G401.6 (cell line): ENCODE measurements around the gene RNPEPL1.

Experiments used
- FAIRE-seq: peaks from 2 replicates; lab custom pipeline; 2012; peaks lifted over from hg19 to GRCh38; lab: Jason Lieb, UNC

Gene RNPEPL1

DNA sequence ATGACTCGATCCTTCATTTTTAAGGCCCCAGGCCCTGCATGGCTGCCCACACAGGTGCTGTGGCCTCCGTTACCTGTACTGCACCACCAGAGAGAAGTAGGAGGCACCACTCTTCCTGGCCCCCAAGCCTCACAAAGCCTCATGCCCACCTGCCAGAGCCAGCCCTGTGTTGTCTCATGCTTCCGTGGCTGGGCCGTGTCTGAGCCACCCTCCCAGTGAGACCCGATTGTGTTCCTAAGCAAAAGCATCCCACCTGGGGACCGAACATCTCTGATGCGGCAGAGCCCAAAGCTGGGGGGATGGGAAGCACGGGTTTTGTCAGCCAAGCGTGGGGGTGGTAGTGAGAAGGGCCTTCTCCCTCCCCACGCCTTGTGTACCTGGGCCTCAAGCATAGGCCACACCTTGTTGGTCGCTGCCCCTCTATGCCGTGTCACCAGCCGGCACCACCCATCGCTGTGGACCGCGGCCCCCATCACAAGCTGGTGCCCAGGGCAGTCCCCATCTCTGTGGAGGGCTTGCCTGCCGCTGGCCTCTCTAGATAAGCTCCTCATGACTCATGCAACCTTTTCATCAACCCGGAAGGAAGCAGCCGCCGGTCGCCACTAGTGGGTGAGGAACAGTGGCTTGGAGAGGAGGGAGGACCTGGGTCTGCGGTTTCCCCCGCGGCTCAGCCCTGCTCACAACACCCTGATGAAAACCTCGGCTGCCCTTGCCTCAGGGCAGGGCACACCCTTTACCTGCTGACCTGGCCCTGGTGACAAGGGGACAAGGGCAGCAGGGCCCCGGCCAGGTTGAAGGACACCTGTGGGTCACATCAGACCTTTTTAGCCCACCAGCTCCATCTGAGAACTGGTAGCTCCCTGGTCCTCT lies 2.7 kb upstream of the RNPEPL1 start:
- no peak for FAIRE-seq

- FAIRE-seq = no peak
Measured at GRCh38 chr2:240566203-240567136, 1.8 kb upstream of the RNPEPL1 start.

DNA sequence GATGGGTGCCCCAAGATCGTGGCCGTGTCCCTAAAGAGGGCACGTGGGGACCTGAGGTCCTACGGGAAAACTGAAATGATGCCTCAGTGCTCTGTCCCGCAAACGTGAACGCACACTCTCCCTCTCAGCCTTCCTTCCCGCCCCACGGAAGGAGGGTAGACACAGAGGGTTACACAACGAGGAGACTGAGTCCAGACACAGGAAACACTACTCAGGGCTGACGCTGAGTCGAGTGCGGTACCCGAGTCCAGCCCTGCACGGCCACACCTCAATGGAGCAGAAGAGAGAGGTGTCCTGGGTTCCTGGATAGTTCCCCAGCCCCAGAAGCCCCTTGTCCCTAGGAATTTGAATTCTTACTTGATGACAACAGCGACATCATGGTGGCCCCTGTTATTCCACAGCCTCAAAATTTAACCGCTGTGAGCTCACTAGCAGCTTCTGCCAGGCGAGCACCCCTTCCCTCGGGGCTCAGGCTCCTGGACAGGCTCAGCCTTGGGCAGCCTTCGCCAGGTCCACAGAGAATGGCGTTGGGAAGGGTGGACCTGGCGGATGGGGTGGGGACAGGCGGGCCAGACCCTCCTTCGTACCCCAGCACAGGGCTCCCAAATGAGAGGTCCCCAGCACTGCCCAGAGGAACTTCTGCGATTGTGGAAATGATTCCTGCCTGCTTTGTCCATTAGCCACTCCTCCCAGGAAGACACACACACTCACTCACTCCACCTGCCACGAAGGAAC lies 980 bp upstream of the RNPEPL1 start:
- FAIRE-seq = no peak

GRCh38 chr2:240568678-240569522 lies 616 bp downstream of the RNPEPL1 start:
- FAIRE-seq = no peak

GRCh38 chr2:240569523-240569997 lies 1.3 kb downstream of the RNPEPL1 start:
- no peak for FAIRE-seq

DNA sequence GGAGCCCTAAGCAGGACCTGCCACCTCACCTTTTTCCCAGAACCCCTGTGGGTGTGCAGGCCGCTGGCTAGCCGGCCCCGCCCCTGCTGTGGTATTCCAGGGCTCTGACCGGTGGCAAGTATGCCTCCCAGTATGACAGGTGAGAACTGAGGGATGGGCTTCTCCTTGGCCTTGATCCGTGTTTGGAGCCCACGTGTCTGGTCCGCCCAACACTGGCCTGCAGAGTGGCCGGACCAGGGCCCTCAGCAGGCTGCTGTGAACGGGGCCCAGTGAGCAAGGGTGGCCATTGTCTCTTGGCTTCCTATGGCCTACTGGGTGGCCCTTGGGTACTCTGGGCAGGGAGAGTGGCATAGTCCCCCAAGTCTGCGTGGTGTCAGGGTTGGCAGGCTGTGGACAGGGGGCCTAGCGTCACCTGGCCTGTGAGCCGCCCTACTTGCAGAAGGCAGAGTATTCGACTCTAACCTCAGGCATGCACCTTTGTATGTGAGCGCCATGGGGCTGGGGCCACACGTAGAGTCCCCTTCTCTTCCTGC lies 1.8 kb downstream of the RNPEPL1 start:
- no peak for FAIRE-seq

DNA sequence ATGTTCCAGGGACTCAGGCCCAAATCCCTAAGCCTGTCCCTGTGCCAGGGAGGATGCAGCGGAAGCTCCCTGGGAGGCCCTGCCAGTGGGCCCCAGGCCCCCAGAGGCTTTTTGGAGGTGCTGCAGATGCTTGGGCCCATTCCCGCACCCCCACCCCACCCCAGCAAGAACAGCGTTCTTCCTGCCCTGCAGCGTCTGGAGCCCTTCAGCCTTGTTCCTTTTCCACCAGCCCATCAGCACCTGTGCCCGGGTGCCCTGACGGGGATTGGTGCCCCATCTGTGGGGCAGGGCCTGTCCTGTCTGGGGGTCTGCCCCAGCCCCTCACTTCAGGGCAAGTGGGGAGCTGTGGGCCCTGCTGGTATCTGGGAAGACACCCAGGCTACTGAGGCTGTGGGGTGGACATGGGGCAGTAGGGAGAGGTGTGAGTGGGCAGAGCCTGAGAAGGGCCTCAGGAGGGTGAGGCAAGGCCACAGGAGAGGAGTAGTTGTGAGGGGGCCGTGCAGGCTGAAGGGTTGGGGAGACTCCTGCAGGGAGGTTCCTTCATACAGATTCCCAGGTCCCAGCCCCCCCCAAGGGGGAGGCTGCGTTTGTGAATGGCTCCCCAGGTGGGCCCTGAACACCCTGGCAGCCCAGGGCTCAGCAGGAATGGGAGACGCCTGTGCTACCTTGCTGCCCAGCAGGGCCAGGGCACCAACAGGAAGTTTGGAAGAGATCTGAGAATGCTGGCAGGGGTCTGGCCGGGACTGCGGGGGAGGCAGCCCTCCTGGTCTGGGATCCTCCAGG lies 2.4 kb downstream of the RNPEPL1 start:
- no peak for FAIRE-seq

DNA sequence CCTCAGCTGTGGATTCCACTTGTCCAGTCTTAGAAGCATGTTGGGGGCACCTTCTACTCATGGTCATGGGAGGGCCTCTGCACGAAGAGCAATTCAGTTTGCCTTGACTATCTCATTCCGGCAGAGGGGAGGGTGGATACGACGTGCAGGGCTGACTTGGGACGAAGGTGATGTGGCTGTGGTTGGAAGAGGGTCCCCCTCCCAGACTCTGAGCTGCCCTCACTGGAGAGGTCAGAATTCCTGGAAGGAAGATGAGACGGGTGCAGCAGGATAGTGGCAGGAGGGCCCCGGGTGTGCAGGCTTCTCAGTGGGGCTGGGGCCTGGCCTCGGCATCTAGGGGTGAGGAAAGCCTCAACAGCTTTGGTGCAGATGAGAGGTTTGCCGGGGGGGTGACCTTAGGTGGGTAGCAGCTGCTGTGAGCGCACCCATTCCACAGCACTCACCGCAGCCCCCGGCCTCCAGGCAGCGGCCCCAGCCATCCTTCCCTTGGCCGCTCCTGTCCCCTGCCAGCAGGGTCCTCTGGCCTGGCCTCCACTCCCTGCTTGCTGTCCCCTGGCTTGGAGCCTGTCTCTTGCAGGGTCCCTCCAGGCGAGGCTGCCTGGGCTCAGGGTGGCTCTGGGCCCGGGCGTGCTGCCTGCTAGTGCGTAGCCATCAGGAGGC lies 3.2 kb downstream of the RNPEPL1 start:
- no peak for FAIRE-seq

GRCh38 chr2:240572141-240573031 lies 4.1 kb downstream of the RNPEPL1 start:
- FAIRE-seq = no peak

GRCh38 chr2:240573071-240573515 lies 4.8 kb downstream of the RNPEPL1 start:
- FAIRE-seq = no peak

- FAIRE-seq = no peak
Measured at GRCh38 chr2:240573516-240574385, 5.5 kb downstream of the RNPEPL1 start.

GRCh38 chr2:240574386-240575100 lies 6.3 kb downstream of the RNPEPL1 start:
- FAIRE-seq = no peak

DNA sequence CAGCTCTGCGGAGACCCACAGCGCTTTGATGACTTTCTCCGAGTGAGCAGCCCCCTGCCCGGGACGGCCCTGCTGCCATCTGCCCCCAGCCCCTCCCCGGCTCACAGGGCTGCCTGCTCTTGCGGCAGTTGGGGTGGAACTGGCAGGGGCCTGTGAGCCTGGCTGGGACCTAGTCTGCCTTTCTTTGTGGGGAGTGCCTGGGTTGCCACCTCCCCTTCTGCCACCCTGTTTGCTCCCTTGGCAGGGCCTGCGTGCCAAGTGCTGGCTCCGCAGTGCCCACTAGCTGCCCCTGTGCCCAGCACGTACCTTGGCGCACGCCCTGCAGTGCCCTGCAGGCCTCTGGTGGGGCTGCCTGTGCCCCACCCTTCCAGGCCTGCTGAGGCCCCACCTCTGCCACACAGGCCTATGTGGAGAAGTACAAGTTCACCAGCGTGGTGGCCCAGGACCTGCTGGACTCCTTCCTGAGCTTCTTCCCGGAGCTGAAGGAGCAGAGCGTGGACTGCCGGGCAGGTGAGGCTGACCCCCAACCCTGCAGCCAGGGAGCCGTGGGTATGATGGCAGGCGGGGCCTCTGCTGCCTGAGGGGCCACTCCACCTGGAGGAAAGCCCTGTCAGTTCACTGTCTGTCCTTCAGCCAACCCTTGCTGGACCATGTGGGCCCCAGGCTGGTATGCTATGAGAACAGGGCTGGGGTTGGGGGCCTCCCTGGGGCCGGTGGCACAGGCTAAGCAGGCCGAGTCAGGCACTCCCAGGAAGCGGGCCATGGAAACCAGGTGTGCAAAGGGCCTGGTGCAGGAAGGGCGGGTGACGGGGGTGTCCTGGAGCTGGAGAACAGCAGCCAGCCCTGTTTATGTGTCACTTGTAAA lies 7.0 kb downstream of the RNPEPL1 start:
- FAIRE-seq = no peak

DNA sequence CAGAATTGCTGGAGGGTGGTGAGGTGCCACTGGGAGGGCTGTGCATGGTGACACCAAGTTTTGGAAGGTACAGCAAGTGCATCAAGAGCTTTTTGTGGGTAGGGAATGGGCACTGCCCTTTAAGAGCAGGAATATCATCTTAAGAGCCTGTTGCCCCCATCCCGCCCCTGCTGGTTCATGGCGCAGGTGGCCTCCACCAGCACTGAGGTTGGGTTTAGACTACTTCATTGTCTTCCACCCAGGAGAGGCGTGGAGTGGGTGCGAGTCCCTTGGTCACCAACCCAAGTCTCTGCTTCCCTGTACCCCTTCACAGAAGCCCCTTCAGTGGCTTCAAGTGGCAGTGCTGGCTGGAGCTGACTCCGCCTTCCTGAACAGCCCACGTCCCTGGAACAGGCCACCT lies 7.8 kb downstream of the RNPEPL1 start:
- no peak for FAIRE-seq

GRCh38 chr2:240576436-240577205 lies 8.3 kb downstream of the RNPEPL1 start:
- no peak for FAIRE-seq
